PFSK-1 (cell line): ENCODE results near the gene VPS25.

ENCODE experiments used
- FOXP2 ChIP-seq: optimal IDR thresholded peaks from 2 replicates; pipeline ENCODE3; 2011; ENCODE audit warnings: borderline replicate concordance, control low read depth, inconsistent platforms; ENCODE audit not compliant: insufficient read depth; ENCODE audit errors: extremely low read length, extremely low read depth
- POLR2AphosphoS5 ChIP-seq: IDR thresholded peaks from 2 replicates; pipeline ENCODE4 v1.6.1; 2012; ENCODE audit warnings: low read depth, mild to moderate bottlenecking, control low read depth, low read length, moderate library complexity
- REST ChIP-seq, 2 experiments: IDR thresholded peaks; 2 replicates each; pipeline versions ENCODE4 v1.6.1 to v1.8.0; 2011 to 2012; ENCODE audit warnings: low read depth in 2 of 2, low read length in 2 of 2, control low read depth in 1 of 2, inconsistent platforms in 1 of 2, mild to moderate bottlenecking in 1 of 2, moderate library complexity in 1 of 2; ENCODE audit not compliant: insufficient read depth in 1 of 2
- SIN3A ChIP-seq: IDR thresholded peaks from 2 replicates; pipeline ENCODE4 v1.6.1; 2012; ENCODE audit warnings: mild to moderate bottlenecking, low read length, moderate library complexity, borderline replicate concordance; ENCODE audit not compliant: insufficient read depth
- TAF1 ChIP-seq: IDR thresholded peaks from 2 replicates; pipeline ENCODE4 v1.6.1; 2012; ENCODE audit warnings: low read length, control low read depth, borderline replicate concordance; ENCODE audit not compliant: insufficient read depth

- TF ChIP-seq POLR2AphosphoS5 (no peak), REST (IDR thresholded peaks at IDR 0.05; ENCODE audit: insufficient read depth in 1 of 2, low read depth in 2 of 2, low read length in 2 of 2) (no peak), SIN3A (0 out of 2 replicates have a peak, but pooled peaks have one; percentile 35), TAF1 (no peak), FOXP2 (no peak)
Observed at GRCh38 chr17:42744283-42744805, 28.9 kb upstream of the VPS25 start.
